GM10248 (cell line): ENCODE results near the gene LEMD2.

Source experiments
- CTCF ChIA-PET: fragments of 300-600 bp; sonication (Branson Sonifier 250); formaldehyde crosslinking; extraction: SDS; loops from one replicate; lab custom pipeline; 2021; ENCODE audit warnings: antibody characterized with exemption; lab: Yijun Ruan, JAX
- POLR2A ChIA-PET: fragments of 350-650 bp; sonication (Branson Sonifier 250); formaldehyde crosslinking; extraction: SDS; loops from one replicate; lab custom pipeline; 2020; ENCODE audit warnings: antibody characterized with exemption; lab: Yijun Ruan, JAX
- DNase-seq: peaks from one replicate; pipeline ENCODE4 v3.0.0; 2012; ENCODE audit errors: extremely low spot score
- TF ChIP-seq, protein P1 (sequence below): IDR thresholded peaks from 2 replicates; pipeline ENCODE4 v1.5.1; 2012; ENCODE audit warnings: mild to moderate bottlenecking, low read depth; ENCODE audit errors: extremely low read depth, missing control alignments, control extremely low read depth

Gene LEMD2

GRCh38 chr6:33761922-33762629 is 26.9 kb downstream of the LEMD2 start:
- ChIA-PET CTCF (interaction anchor here (0.6 to 8.3 kb wide), 8 partner anchors 9 to 392 kb away, joined by 3 to 78 read pairs (median 5); partner anchors contain the start of gene UQCC2), POLR2A (no interaction called here)
- TF ChIP-seq, protein P1, sequence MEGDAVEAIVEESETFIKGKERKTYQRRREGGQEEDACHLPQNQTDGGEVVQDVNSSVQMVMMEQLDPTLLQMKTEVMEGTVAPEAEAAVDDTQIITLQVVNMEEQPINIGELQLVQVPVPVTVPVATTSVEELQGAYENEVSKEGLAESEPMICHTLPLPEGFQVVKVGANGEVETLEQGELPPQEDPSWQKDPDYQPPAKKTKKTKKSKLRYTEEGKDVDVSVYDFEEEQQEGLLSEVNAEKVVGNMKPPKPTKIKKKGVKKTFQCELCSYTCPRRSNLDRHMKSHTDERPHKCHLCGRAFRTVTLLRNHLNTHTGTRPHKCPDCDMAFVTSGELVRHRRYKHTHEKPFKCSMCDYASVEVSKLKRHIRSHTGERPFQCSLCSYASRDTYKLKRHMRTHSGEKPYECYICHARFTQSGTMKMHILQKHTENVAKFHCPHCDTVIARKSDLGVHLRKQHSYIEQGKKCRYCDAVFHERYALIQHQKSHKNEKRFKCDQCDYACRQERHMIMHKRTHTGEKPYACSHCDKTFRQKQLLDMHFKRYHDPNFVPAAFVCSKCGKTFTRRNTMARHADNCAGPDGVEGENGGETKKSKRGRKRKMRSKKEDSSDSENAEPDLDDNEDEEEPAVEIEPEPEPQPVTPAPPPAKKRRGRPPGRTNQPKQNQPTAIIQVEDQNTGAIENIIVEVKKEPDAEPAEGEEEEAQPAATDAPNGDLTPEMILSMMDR: peak; percentile 62
- peak; percentile 64 for DNase-seq

- ChIA-PET POLR2A (no interaction called here), CTCF (interaction anchor here (0.6 to 8.3 kb wide), 7 partner anchors 9 to 393 kb away, joined by 3 to 78 read pairs (median 3); no protein-coding TSS in a partner anchor)
- TF ChIP-seq, protein P1: no peak
- DNase-seq: no peak
These were observed 27.4 kb downstream of the LEMD2 start for GRCh38 chr6:33761581-33761921.

- ChIA-PET POLR2A (no interaction called here), CTCF (interaction anchor here (1.0 to 8.3 kb wide), 5 partner anchors 11 to 267 kb away, joined by 3 to 78 read pairs (median 3); no protein-coding TSS in a partner anchor)
- TF ChIP-seq, protein P1: no peak
- no peak for DNase-seq
These were observed 28.9 kb downstream of the LEMD2 start for GRCh38 chr6:33759887-33760629.

GRCh38 chr6:33758815-33759216 is 30.1 kb downstream of the LEMD2 start:
- DNase-seq: no peak
- TF ChIP-seq, protein P1: no peak
- CTCF ChIA-PET: interaction anchor here (8.3 kb wide), 1 partner anchor 12 kb away, joined by 78 read pairs; no protein-coding TSS in a partner anchor

DNA sequence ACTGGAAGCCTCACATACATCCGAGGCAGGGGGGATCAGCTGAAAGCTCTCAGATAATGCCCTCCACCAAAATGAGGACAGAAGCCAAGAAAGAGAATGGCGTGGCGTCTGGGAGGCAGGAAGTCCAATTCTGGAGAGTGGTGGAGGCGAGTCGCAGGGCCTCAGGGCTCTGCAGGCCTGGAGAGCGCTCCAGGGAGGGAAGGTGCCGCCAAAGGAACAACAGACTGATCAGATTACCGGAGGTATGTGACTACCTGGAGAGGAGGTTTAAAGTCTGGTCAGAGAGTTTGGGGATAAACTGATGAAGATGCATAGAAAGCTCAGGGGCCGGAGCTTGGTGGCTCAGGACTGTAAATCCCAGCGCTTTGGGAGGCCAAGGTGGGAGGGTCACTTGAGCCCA is 31.0 kb downstream of the LEMD2 start:
- ChIA-PET POLR2A (no interaction called here), CTCF (interaction anchor here (1.1 to 8.3 kb wide), 3 partner anchors 13 to 57 kb away, joined by 3 to 78 read pairs (median 24); no protein-coding TSS in a partner anchor)
- TF ChIP-seq, protein P1: no peak
- DNase-seq: no peak

More at GRCh38 chr6:33758815-33759216, 30.1 kb downstream of the LEMD2 start:
- POLR2A ChIA-PET: no interaction called here

DNA sequence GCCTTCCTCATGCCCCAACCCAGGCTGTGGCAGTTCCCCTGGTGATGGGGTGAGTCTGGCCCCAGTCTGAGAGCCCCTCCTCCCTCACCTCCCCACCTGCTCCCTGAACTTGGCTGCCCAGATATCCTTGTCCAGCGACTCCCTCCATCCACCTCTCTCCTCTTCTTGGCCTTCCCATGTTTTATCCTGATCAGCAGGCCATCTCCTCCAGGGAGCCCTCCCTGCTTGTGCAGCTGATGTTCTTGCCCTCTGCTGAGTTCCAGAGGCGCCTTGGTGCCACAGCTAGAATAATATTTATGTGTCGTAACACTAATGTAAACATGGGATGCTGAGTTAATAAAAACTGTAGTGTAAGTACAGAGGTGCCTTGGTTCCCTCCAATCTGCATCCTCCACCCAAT is 31.8 kb downstream of the LEMD2 start:
- ChIA-PET POLR2A (no interaction called here), CTCF (interaction anchor here (1.1 to 8.3 kb wide), 4 partner anchors 12 to 56 kb away, joined by 3 to 78 read pairs (median 14); no protein-coding TSS in a partner anchor)
- TF ChIP-seq, protein P1: no peak
- no peak for DNase-seq
